ENCODE results near the gene GPR32. TPM values are rescaled to one million over a fixed set of nuclear protein-coding genes. Genes with fewer than 3 reads are reported as not detected.
"Not testable (repeated sequence)": the region's sequence is repeated elsewhere in the genome, so short reads cannot be mapped to it uniquely, and the experiment has no call there.

Gene GPR32
- total RNA-seq, 2 donors from 2014 or later: not detected

- ATAC-seq (no peak), DNase-seq (no peak)
- H3K27ac Mint-ChIP-seq: peak overlapping the region; percentile 37
- no peaks in the 10 kb centered on the region for H3K9me3 ChIP-seq (ENCODE audit: control insufficient read depth, low read length, poor library complexity, severe bottlenecking)
- peaks cover 2% of the 10 kb centered on the region for H3K4me1 Mint-ChIP-seq
- no peaks in the 10 kb centered on the region for H3K36me3 Mint-ChIP-seq (ENCODE audit: low read depth)
- H3K4me3 Mint-ChIP-seq: no peak overlapping the region
- peaks cover 69% of the 10 kb centered on the region for H3K27me3 Mint-ChIP-seq
These were observed 8.7 kb downstream of the GPR32 start for GRCh38 chr19:50778906-50779430.

- H3K36me3 Mint-ChIP-seq (ENCODE audit: low read depth): no peaks in the 10 kb centered on the region
- H3K4me1 Mint-ChIP-seq: peaks cover 2% of the 10 kb centered on the region
- H3K27ac Mint-ChIP-seq: peak overlapping the region; percentile 37
- DNase-seq (no peak), ATAC-seq (no peak)
- no peaks in the 10 kb centered on the region for H3K9me3 ChIP-seq (ENCODE audit: control insufficient read depth, low read length, poor library complexity, severe bottlenecking)
- H3K27me3 Mint-ChIP-seq: peaks cover 65% of the 10 kb centered on the region
- no peak overlapping the region for H3K4me3 Mint-ChIP-seq
These were observed 9.5 kb downstream of the GPR32 start for GRCh38 chr19:50779504-50780457.

- Mint-ChIP-seq H3K27ac (no peak overlapping the region), H3K36me3 (ENCODE audit: low read depth) (no peaks in the 10 kb centered on the region), H3K27me3 (peaks cover 60% of the 10 kb centered on the region), H3K4me3 (no peak overlapping the region), H3K4me1 (peaks cover 2% of the 10 kb centered on the region)
- ATAC-seq (no peak), DNase-seq (no peak)
- H3K9me3 ChIP-seq (ENCODE audit: control insufficient read depth, low read length, poor library complexity, severe bottlenecking): no peaks in the 10 kb centered on the region
These were observed 10.6 kb downstream of the GPR32 start for GRCh38 chr19:50780753-50781435.

GRCh38 chr19:50783848-50784152, 13.5 kb downstream of the GPR32 start:
- peaks cover 38% of the 10 kb centered on the region for H3K27me3 Mint-ChIP-seq
- not testable (repeated sequence) for ATAC-seq; H3K4me3 Mint-ChIP-seq; H3K27ac Mint-ChIP-seq; H3K36me3 Mint-ChIP-seq (ENCODE audit: low read depth); DNase-seq; H3K9me3 ChIP-seq (ENCODE audit: control insufficient read depth, low read length, poor library complexity, severe bottlenecking); H3K4me1 Mint-ChIP-seq

- peaks cover 29% of the 10 kb centered on the region for H3K27me3 Mint-ChIP-seq
- DNase-seq (no peak), ATAC-seq (no peak)
- no peaks in the 10 kb centered on the region for H3K36me3 Mint-ChIP-seq (ENCODE audit: low read depth)
- H3K4me1 Mint-ChIP-seq: no peaks in the 10 kb centered on the region
- no peak overlapping the region for H3K4me3 Mint-ChIP-seq
- peak overlapping the region; percentile 39 for H3K27ac Mint-ChIP-seq
- H3K9me3 ChIP-seq (ENCODE audit: control insufficient read depth, low read length, poor library complexity, severe bottlenecking): no peaks in the 10 kb centered on the region
These were observed 14.4 kb downstream of the GPR32 start for GRCh38 chr19:50784710-50785109.

GRCh38 chr19:50785329-50785728, 15.1 kb downstream of the GPR32 start:
- ATAC-seq (no peak), DNase-seq (no peak)
- Mint-ChIP-seq H3K27ac (no peak overlapping the region), H3K4me3 (no peak overlapping the region), H3K4me1 (no peaks in the 10 kb centered on the region), H3K36me3 (ENCODE audit: low read depth) (no peaks in the 10 kb centered on the region), H3K27me3 (peaks cover 23% of the 10 kb centered on the region)
- H3K9me3 ChIP-seq (ENCODE audit: control insufficient read depth, low read length, poor library complexity, severe bottlenecking): no peaks in the 10 kb centered on the region

GRCh38 chr19:50790396-50790795, 20.1 kb downstream of the GPR32 start, which contains the start of gene ACP4:
Gene ACP4 (plus strand): TSS chr19:50790415. CDS start chr19:50790415, 0 bp downstream.
- Mint-ChIP-seq H3K4me1 (peaks cover 4% of the 10 kb centered on the region), H3K4me3 (no peak within 1 kb of the TSS), H3K27ac (peak within 1 kb of the TSS; percentile 82), H3K27me3 (no peaks in the 10 kb centered on the region), H3K36me3 (ENCODE audit: low read depth) (no peaks in the 10 kb centered on the region)
- DNase-seq: no peak
- no peaks in the 10 kb centered on the region for H3K9me3 ChIP-seq (ENCODE audit: control insufficient read depth, low read length, poor library complexity, severe bottlenecking)
- ATAC-seq: no peak

GRCh38 chr19:50790922-50791467, 20.7 kb downstream of the GPR32 start:
- Mint-ChIP-seq H3K4me3 (no peak overlapping the region), H3K27ac (peak overlapping the region; percentile 82), H3K4me1 (peaks cover 4% of the 10 kb centered on the region), H3K36me3 (ENCODE audit: low read depth) (no peaks in the 10 kb centered on the region), H3K27me3 (no peaks in the 10 kb centered on the region)
- H3K9me3 ChIP-seq (ENCODE audit: control insufficient read depth, low read length, poor library complexity, severe bottlenecking): no peaks in the 10 kb centered on the region
- ATAC-seq: no peak
- DNase-seq: no peak

- no peaks in the 10 kb centered on the region for H3K9me3 ChIP-seq (ENCODE audit: control insufficient read depth, low read length, poor library complexity, severe bottlenecking)
- Mint-ChIP-seq H3K27me3 (no peaks in the 10 kb centered on the region), H3K36me3 (ENCODE audit: low read depth) (no peaks in the 10 kb centered on the region), H3K4me3 (no peak overlapping the region), H3K27ac (peak overlapping the region; percentile 82), H3K4me1 (peaks cover 4% of the 10 kb centered on the region)
- no peak for ATAC-seq
- no peak for DNase-seq
These were observed 21.5 kb downstream of the GPR32 start for GRCh38 chr19:50791594-50792271.

- no peak for DNase-seq
- no peak for ATAC-seq
- no peak overlapping the region for H3K4me3 Mint-ChIP-seq
- H3K27me3 Mint-ChIP-seq: no peaks in the 10 kb centered on the region
- peaks cover 4% of the 10 kb centered on the region for H3K4me1 Mint-ChIP-seq
- H3K27ac Mint-ChIP-seq: no peak overlapping the region
- H3K36me3 Mint-ChIP-seq (ENCODE audit: low read depth): no peaks in the 10 kb centered on the region
- H3K9me3 ChIP-seq (ENCODE audit: control insufficient read depth, low read length, poor library complexity, severe bottlenecking): no peaks in the 10 kb centered on the region
These were observed 22.3 kb downstream of the GPR32 start for GRCh38 chr19:50792272-50793250.

GRCh38 chr19:50793558-50794065, 23.3 kb downstream of the GPR32 start:
- no peak for DNase-seq
- H3K27ac Mint-ChIP-seq: no peak overlapping the region
- no peaks in the 10 kb centered on the region for H3K27me3 Mint-ChIP-seq
- H3K9me3 ChIP-seq (ENCODE audit: control insufficient read depth, low read length, poor library complexity, severe bottlenecking): no peaks in the 10 kb centered on the region
- H3K4me1 Mint-ChIP-seq: peaks cover 4% of the 10 kb centered on the region
- no peaks in the 10 kb centered on the region for H3K36me3 Mint-ChIP-seq (ENCODE audit: low read depth)
- no peak overlapping the region for H3K4me3 Mint-ChIP-seq
- no peak for ATAC-seq

Data from T-helper 17 cell (primary cell).